ENCODE measurements around the gene CHD9NB. TPM values are rescaled to one million over a fixed set of nuclear protein-coding genes. Genes with fewer than 3 reads are reported as not detected.

The CHD9NB gene
- total RNA-seq, 1 donor from 2014 or later, result 2.0 TPM

GRCh38 chr16:53098526-53099317 lies 46.0 kb upstream of the CHD9NB start:
- Mint-ChIP-seq H3K27me3 (ENCODE audit: unreplicated experiment) (peaks cover 8% of the 10 kb centered on the region), H3K36me3 (ENCODE audit: low read depth, unreplicated experiment) (peaks cover 9% of the 10 kb centered on the region), H3K4me3 (ENCODE audit: unreplicated experiment) (peak overlapping the region; percentile 75), H3K9me3 (ENCODE audit: unreplicated experiment) (no peaks in the 10 kb centered on the region), H3K4me1 (ENCODE audit: unreplicated experiment) (peaks cover 42% of the 10 kb centered on the region), H3K27ac (ENCODE audit: unreplicated experiment) (peak overlapping the region; percentile 99)
- peak; percentile 36 for DNase-seq (ENCODE audit: low spot score)
- TF ChIP-seq, protein P1, sequence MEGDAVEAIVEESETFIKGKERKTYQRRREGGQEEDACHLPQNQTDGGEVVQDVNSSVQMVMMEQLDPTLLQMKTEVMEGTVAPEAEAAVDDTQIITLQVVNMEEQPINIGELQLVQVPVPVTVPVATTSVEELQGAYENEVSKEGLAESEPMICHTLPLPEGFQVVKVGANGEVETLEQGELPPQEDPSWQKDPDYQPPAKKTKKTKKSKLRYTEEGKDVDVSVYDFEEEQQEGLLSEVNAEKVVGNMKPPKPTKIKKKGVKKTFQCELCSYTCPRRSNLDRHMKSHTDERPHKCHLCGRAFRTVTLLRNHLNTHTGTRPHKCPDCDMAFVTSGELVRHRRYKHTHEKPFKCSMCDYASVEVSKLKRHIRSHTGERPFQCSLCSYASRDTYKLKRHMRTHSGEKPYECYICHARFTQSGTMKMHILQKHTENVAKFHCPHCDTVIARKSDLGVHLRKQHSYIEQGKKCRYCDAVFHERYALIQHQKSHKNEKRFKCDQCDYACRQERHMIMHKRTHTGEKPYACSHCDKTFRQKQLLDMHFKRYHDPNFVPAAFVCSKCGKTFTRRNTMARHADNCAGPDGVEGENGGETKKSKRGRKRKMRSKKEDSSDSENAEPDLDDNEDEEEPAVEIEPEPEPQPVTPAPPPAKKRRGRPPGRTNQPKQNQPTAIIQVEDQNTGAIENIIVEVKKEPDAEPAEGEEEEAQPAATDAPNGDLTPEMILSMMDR (IDR thresholded peaks at IDR 0.05; ENCODE audit: unreplicated experiment), result no peak

GRCh38 chr16:53097190-53097589 lies 44.5 kb upstream of the CHD9NB start:
- H3K27me3 Mint-ChIP-seq (ENCODE audit: unreplicated experiment), result peaks cover 10% of the 10 kb centered on the region

GRCh38 chr16:53094013-53094630 lies 41.4 kb upstream of the CHD9NB start:
- peak overlapping the region; percentile 70 for H3K27ac Mint-ChIP-seq (ENCODE audit: unreplicated experiment)
- H3K4me3 Mint-ChIP-seq (ENCODE audit: unreplicated experiment), result no peak overlapping the region

More at GRCh38 chr16:53097190-53097589, 44.5 kb upstream of the CHD9NB start:
- Mint-ChIP-seq H3K4me3 (ENCODE audit: unreplicated experiment) (peak overlapping the region; percentile 75), H3K9me3 (ENCODE audit: unreplicated experiment) (no peaks in the 10 kb centered on the region), H3K27ac (ENCODE audit: unreplicated experiment) (peak overlapping the region; percentile 74), H3K36me3 (ENCODE audit: low read depth, unreplicated experiment) (peaks cover 9% of the 10 kb centered on the region), H3K4me1 (ENCODE audit: unreplicated experiment) (peaks cover 47% of the 10 kb centered on the region)
- no peak for DNase-seq (ENCODE audit: low spot score)
- TF ChIP-seq, protein P1 (IDR thresholded peaks at IDR 0.05; ENCODE audit: unreplicated experiment), result no peak

DNA sequence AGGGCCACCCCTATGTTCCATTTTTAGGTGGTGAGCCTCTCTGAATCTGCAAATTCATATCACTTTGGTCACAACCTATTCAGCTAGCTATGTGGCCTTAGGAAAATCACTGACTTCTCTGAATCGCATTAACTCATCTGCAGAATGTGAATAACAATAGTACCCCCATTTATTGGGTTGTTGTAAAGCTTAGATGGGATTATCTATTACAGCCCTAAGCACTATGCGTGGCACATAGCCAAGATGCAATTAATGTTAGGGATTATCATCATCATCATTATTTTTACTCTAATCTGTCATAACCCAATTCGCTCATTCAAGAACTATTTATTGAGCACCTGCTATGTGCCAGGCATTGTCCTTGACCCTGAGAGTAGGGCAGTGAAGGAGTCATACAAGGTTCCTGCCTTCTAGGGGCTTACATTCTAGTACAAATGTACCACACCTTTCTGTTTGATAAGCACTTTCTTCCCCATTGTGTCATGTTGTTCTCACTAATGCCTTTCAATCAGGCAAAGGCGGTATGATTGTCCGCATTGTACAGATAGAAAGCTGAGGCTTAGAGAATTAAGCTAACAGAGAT lies 40.6 kb upstream of the CHD9NB start:
- H3K27ac Mint-ChIP-seq (ENCODE audit: unreplicated experiment), result no peak overlapping the region
- peaks cover 56% of the 10 kb centered on the region for H3K4me1 Mint-ChIP-seq (ENCODE audit: unreplicated experiment)
- peaks cover 2% of the 10 kb centered on the region for H3K27me3 Mint-ChIP-seq (ENCODE audit: unreplicated experiment)
- DNase-seq (ENCODE audit: low spot score), result no peak
- H3K4me3 Mint-ChIP-seq (ENCODE audit: unreplicated experiment), result no peak overlapping the region
- TF ChIP-seq, protein P1 (IDR thresholded peaks at IDR 0.05; ENCODE audit: unreplicated experiment), result no peak
- H3K9me3 Mint-ChIP-seq (ENCODE audit: unreplicated experiment), result no peaks in the 10 kb centered on the region
- peaks cover 3% of the 10 kb centered on the region for H3K36me3 Mint-ChIP-seq (ENCODE audit: low read depth, unreplicated experiment)

More at GRCh38 chr16:53094013-53094630, 41.4 kb upstream of the CHD9NB start:
- Mint-ChIP-seq H3K36me3 (ENCODE audit: low read depth, unreplicated experiment) (peaks cover 3% of the 10 kb centered on the region), H3K9me3 (ENCODE audit: unreplicated experiment) (no peaks in the 10 kb centered on the region), H3K4me1 (ENCODE audit: unreplicated experiment) (peaks cover 63% of the 10 kb centered on the region), H3K27me3 (ENCODE audit: unreplicated experiment) (peaks cover 3% of the 10 kb centered on the region)
- peak; percentile 37 for DNase-seq (ENCODE audit: low spot score)
- TF ChIP-seq, protein P1 (IDR thresholded peaks at IDR 0.05; ENCODE audit: unreplicated experiment), result no peak
